DMS53 (cell line): Measurements from ENCODE around the gene PCDHA11.
"Not testable (repeated sequence)": the region's sequence is repeated elsewhere in the genome, so short reads cannot be mapped to it uniquely, and the experiment has no call there.

Experiments used
- DNase-seq: peaks from one replicate; lab custom pipeline; 2025; lab: John Stamatoyannopoulos, UW

Gene PCDHA11

GRCh38 chr5:140868721-140869554 lies at the start of gene PCDHA11:
PCDHA11 (plus strand) TSS chr5:140868957; CDS start chr5:140869104, 147 bp downstream.
- peak; percentile 84 for DNase-seq

GRCh38 chr5:140821375-140822280 lies 47.1 kb upstream of the PCDHA11 start, which contains the start of gene PCDHA5:
PCDHA5 (plus strand) TSS chr5:140821613.
- peak; percentile 77 for DNase-seq

GRCh38 chr5:140822281-140822629 lies 46.5 kb upstream of the PCDHA11 start:
- no peak for DNase-seq

DNA sequence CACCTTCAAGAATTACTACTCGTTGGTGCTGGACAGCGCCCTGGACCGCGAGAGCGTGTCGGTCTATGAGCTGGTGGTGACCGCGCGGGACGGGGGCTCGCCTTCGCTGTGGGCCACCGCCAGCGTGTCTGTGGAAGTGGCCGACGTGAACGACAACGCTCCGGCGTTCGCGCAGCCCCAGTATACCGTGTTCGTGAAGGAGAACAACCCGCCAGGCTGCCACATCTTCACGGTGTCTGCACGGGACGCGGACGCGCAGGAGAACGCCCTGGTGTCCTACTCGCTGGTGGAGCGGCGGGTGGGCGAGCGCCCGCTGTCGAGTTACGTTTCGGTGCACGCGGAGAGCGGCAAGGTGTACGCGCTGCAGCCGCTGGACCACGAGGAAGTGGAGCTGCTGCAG lies 45.8 kb upstream of the PCDHA11 start:
- not testable (repeated sequence) for DNase-seq

DNA sequence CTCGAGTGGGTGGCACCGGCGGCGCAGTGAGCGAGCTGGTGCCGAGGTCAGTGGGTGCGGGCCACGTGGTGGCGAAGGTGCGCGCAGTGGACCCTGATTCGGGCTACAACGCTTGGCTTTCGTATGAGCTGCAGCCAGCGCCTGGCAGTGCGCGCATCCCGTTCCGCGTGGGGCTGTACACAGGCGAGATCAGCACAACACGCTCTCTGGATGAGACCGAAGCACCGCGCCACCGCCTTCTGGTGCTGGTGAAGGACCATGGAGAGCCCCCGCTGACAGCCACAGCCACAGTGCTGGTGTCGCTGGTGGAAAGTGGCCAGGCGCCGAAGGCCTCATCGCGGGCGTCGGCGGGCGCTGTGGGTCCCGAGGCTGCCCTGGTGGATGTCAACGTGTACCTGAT lies 45.3 kb upstream of the PCDHA11 start:
- DNase-seq: no peak

DNA sequence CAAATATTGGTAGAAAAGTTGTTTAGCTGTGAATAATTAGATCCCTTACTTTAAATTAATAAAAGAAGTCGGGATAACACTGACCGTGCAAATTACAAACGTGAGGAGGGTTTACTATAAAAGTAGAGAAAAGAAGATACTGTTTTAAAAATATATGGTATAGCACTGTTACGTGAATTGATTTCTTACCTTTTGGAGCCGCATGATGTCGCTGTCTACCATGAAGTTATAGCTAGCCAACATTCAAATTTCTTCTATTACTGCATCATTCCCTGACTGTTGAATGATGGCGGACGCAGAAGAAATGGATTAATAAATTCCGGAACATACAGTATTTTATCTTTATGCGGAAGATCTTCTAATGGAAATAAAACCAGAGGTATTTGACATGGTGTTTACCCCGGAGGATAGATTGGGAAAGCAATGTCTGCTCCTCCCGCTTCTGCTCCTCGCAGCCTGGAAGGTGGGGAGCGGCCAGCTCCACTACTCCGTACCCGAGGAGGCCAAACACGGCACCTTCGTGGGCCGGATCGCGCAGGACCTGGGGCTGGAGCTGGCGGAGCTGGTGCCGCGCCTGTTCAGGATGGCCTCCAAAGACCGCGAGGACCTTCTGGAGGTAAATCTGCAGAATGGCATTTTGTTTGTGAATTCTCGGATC lies 40.9 kb upstream of the PCDHA11 start, which contains the start of gene PCDHA6:
Gene PCDHA6, plus strand, starts transcription at position 257 of the 658 bp plus-strand sequence. Its CDS starts 132 bp downstream, at position 389.
- peak; percentile 59 for DNase-seq

GRCh38 chr5:140828362-140828737 lies 40.4 kb upstream of the PCDHA11 start:
- peak; percentile 68 for DNase-seq

GRCh38 chr5:140829511-140830501 lies 39.0 kb upstream of the PCDHA11 start:
- DNase-seq: not testable (repeated sequence)

GRCh38 chr5:140833993-140834392 lies 34.8 kb upstream of the PCDHA11 start, which contains the start of gene PCDHA7:
PCDHA7 (plus strand) TSS chr5:140834269; CDS start chr5:140834384, 115 bp downstream.
- peak; percentile 79 for DNase-seq

DNA sequence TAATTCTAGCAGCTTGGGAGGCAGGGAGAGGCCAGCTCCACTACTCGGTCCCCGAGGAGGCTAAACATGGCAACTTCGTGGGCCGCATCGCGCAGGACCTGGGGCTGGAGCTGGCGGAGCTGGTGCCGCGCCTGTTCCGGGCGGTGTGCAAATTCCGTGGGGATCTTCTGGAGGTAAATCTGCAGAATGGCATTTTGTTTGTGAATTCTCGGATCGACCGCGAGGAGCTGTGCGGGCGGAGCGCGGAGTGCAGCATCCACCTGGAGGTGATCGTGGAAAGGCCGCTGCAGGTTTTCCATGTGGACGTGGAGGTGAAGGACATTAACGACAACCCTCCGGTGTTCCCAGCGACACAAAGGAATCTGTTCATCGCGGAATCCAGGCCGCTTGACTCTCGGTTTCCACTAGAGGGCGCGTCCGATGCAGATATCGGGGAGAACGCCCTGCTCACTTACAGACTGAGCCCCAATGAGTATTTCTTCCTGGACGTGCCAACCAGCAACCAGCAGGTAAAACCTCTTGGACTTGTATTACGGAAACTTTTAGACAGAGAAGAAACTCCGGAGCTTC lies 34.2 kb upstream of the PCDHA11 start:
- peak; percentile 77 for DNase-seq

DNA sequence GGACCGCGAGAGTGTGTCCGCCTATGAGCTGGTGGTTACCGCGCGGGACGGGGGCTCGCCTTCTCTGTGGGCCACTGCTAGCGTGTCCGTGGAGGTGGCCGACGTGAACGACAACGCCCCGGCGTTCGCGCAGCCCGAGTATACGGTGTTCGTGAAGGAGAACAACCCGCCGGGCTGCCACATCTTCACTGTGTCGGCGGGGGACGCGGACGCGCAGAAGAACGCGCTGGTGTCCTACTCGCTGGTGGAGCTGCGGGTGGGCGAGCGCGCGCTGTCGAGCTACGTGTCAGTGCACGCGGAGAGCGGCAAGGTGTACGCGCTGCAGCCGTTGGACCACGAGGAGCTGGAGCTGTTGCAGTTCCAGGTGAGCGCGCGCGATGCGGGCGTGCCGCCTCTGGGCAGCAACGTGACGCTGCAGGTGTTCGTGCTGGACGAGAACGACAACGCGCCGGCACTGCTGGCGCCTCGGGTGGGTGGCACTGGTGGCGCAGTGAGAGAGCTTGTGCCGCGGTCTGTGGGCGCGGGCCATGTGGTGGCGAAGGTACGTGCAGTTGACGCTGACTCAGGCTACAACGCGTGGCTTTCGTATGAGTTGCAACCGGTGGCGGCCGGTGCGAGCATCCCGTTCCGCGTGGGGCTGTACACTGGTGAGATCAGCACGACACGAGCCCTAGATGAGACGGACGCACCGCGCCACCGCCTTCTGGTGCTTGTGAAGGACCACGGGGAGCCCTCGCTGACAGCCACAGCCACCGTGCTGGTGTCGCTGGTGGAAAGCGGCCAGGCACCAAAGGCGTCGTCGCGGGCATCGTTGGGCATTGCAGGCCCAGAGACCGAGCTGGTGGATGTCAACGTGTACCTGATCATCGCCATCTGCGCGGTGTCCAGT lies 32.9 kb upstream of the PCDHA11 start:
- no peak for DNase-seq

GRCh38 chr5:140840978-140841962 lies 27.5 kb upstream of the PCDHA11 start, which contains the start of gene PCDHA8:
PCDHA8 (plus strand) TSS chr5:140841187; CDS start chr5:140841322, 135 bp downstream.
- peak; percentile 78 for DNase-seq

DNA sequence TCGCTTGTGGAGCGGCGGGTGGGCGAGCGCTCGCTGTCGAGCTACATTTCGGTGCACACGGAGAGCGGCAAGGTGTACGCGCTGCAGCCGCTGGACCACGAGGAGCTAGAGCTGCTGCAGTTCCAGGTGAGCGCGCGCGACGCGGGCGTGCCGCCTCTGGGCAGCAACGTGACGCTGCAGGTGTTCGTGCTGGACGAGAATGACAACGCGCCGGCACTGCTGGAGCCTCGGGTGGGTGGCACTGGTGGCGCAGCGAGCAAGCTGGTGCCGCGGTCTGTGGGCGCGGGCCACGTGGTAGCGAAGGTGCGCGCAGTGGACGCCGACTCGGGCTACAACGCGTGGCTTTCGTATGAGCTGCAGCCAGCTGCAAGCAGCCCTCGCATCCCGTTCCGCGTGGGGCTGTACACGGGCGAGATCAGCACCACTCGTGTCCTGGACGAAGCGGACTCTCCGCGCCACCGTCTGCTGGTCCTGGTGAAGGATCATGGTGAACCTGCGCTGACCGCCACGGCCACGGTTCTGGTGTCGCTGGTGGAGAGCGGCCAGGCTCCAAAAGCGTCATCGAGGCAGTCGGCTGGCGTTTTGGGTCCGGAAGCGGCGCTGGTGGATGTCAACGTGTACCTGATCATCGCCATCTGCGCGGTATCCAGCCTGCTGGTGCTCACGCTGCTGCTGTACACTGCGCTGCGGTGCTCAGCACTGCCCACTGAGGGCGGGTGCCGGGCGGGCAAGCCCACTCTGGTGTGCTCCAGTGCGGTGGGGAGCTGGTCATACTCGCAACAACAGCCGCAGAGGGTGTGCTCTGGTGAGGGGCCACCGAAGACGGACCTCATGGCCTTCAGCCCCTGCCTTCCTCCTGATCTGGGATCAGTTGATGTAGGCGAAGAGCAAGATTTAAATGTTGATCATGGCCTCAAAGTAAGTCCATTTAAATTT lies 25.7 kb upstream of the PCDHA11 start:
- DNase-seq: no peak

DNA sequence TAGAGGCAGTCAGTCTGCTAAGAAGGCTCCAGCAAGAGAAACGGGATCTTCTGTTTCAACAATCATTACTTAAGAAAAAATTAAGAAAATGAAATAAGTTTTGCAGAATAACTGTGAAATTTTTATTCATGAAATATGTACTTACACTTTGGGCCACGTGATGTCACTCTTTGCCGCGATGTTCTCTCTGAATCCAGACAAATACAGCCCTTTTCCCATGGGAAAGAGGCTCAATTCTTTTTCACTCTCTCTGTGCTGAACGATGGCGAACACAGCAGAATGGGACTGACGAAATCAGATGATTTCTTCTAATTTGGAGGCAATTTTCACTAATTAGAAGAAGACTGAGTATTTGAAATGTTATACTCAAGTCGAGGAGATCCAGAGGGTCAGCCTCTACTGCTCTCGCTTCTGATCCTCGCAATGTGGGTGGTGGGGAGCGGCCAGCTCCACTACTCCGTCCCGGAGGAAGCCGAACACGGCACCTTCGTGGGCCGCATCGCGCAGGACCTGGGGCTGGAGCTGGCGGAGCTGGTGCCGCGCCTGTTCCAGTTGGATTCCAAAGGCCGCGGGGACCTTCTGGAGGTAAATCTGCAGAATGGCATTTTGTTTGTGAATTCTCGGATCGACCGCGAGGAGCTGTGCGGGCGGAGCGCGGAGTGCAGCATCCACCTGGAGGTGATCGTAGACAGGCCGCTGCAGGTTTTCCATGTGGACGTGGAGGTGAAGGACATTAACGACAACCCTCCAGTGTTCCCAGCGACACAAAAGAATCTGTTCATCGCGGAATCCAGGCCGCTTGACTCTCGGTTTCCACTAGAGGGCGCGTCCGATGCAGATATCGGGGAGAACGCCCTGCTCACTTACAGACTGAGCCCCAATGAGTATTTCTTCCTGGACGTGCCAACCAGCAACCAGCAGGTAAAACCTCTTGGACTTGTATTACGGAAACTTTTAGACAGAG lies 20.3 kb upstream of the PCDHA11 start, which contains the start of gene PCDHA9:
Gene PCDHA9, plus strand, starts transcription at position 244 of the 964 bp plus-strand sequence. Its CDS starts 114 bp downstream, at position 358.
- peak; percentile 51 for DNase-seq

DNA sequence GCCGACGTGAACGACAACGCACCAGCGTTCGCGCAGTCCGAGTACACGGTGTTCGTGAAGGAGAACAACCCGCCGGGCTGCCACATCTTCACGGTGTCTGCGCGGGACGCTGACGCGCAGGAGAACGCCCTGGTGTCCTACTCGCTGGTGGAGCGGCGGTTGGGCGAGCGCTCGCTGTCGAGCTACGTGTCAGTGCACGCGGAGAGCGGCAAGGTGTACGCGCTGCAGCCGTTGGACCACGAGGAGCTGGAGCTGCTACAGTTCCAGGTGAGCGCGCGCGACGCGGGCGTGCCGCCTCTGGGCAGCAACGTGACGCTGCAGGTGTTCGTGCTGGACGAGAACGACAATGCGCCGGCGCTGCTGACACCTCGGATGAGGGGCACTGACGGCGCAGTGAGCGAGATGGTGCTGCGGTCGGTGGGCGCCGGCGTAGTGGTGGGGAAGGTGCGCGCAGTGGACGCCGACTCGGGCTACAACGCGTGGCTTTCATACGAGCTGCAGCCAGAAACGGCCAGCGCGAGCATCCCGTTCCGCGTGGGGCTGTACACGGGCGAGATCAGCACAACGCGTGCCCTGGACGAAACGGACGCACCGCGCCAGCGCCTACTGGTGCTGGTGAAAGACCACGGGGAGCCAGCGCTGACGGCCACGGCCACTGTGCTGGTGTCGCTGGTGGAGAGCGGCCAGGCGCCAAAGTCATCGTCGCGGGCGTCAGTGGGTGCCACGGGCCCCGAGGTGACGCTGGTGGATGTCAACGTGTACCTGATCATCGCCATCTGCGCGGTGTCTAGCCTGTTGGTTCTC lies 18.7 kb upstream of the PCDHA11 start:
- not testable (repeated sequence) for DNase-seq
